NOMO-1 treated with dmso at 0.1 percent for 144 hours (cell line): Measurements from ENCODE around the gene CADPS2.

Source experiments
- DNase-seq: peaks from one replicate; lab custom pipeline; 2025; ENCODE audit not compliant: unreplicated experiment; lab: John Stamatoyannopoulos, UW

The CADPS2 gene

GRCh38 chr7:122544463-122544862 is 341.8 kb downstream of the CADPS2 start:
- no peak for DNase-seq

- DNase-seq = no peak
These were observed 342.4 kb downstream of the CADPS2 start for GRCh38 chr7:122543891-122544290.

- DNase-seq = no peak
These were observed 343.1 kb downstream of the CADPS2 start for GRCh38 chr7:122543166-122543565.

- no peak for DNase-seq
These were observed 351.2 kb downstream of the CADPS2 start for GRCh38 chr7:122535086-122535485.

GRCh38 chr7:122532406-122533269 is 353.6 kb downstream of the CADPS2 start:
- no peak for DNase-seq

- DNase-seq = no peak
These were observed 357.3 kb downstream of the CADPS2 start for GRCh38 chr7:122528879-122529481.

GRCh38 chr7:122525355-122525754 is 360.9 kb downstream of the CADPS2 start:
- DNase-seq = no peak

- DNase-seq = no peak
These were observed 364.5 kb downstream of the CADPS2 start for GRCh38 chr7:122521767-122522166.

GRCh38 chr7:122520971-122521555 is 365.2 kb downstream of the CADPS2 start:
- no peak for DNase-seq

- no peak for DNase-seq
These were observed 367.8 kb downstream of the CADPS2 start for GRCh38 chr7:122518488-122518887.

GRCh38 chr7:122517576-122517975 is 368.7 kb downstream of the CADPS2 start:
- no peak for DNase-seq

- no peak for DNase-seq
These were observed 370.9 kb downstream of the CADPS2 start for GRCh38 chr7:122515404-122515803.

- DNase-seq = no peak
These were observed 375.0 kb downstream of the CADPS2 start for GRCh38 chr7:122511268-122511667.

GRCh38 chr7:122507591-122507990 is 378.7 kb downstream of the CADPS2 start:
- DNase-seq = no peak

- DNase-seq = no peak
These were observed 394.3 kb downstream of the CADPS2 start for GRCh38 chr7:122492007-122492406.

GRCh38 chr7:122488241-122488640 is 398.0 kb downstream of the CADPS2 start:
- no peak for DNase-seq

- no peak for DNase-seq
These were observed 399.1 kb downstream of the CADPS2 start for GRCh38 chr7:122487131-122487530.

- DNase-seq = no peak
These were observed 400.4 kb downstream of the CADPS2 start for GRCh38 chr7:122485856-122486255.

GRCh38 chr7:122482212-122482611 is 404.0 kb downstream of the CADPS2 start:
- no peak for DNase-seq

- no peak for DNase-seq
These were observed 415.4 kb downstream of the CADPS2 start for GRCh38 chr7:122470859-122471258.

- DNase-seq = no peak
These were observed 417.3 kb downstream of the CADPS2 start for GRCh38 chr7:122468945-122469344.
